ENCODE measurements around the gene WT1. TPM values are rescaled to one million over a fixed set of nuclear protein-coding genes. Genes with fewer than 3 reads are reported as not detected.

WT1 gene
- total and polyA plus RNA-seq, 2 of the 8 experiments (the other 6 are each of a cell fraction or from before 2014, with no cell fraction given), result 0.05 to 0.17 TPM

GRCh38 chr11:32366666-32367065, 68.7 kb downstream of the WT1 start (continued):
- TF ChIP-seq CHD7 (IDR thresholded peaks at IDR 0.05; ENCODE audit: insufficient replicate concordance, low read length) (no peak), CEBPB (IDR thresholded peaks at IDR 0.05; ENCODE audit: low read depth, low read length) (no peak), RBBP5 (IDR thresholded peaks at IDR 0.05; ENCODE audit: borderline replicate concordance, low read depth, low read length) (no peak), ATF3 (IDR thresholded peaks at IDR 0.05; ENCODE audit: insufficient read depth, low read depth, low read length) (no peak), ATF2 (IDR thresholded peaks at IDR 0.05; ENCODE audit: low read length) (no peak), SIN3A (conservative IDR thresholded peaks at IDR 0.05 in 1 of 2, IDR thresholded peaks at IDR 0.05 in 1 of 2; ENCODE audit: low read depth in 1 of 2, low read length in 2 of 2) (no peak), EZH2 (IDR thresholded peaks at IDR 0.05; ENCODE audit: low read depth, low read length, severe bottlenecking) (no peak), POU5F1 (IDR thresholded peaks at IDR 0.05; ENCODE audit: low read depth, low read length) (no peak), PHF8 (conservative IDR thresholded peaks at IDR 0.05; ENCODE audit: low read depth, low read length) (no peak)

Data from H1 (cell line).